Activated CD8-positive, alpha-beta T cell treated with anti-CD3 and anti-CD28 coated beads for 36 hours (primary cell): ENCODE results near the gene ADIPOR1. TPM values are rescaled to one million over a fixed set of nuclear protein-coding genes. Genes with fewer than 3 reads are reported as not detected.
A peak's percentile ranks its signal among the peaks of the same experiment; 100 is the strongest.

ENCODE experiments used
- ATAC-seq: fragments of 200-7000 bp; cut with Tn5 transposase; one replicate; pipeline ENCODE4 v1.10.0; 2021; ENCODE audit warnings: mild to moderate bottlenecking, moderate library complexity
- CTCF ChIA-PET: fragments of 350-600 bp; sonication (Branson Sonifier 250); formaldehyde crosslinking; loops from one replicate; lab custom pipeline; 2021; ENCODE audit warnings: antibody characterized with exemption; lab: Charles Lee
- POLR2A ChIA-PET: fragments of 350-600 bp; sonication (Branson Sonifier 250); formaldehyde crosslinking; loops from one replicate; lab custom pipeline; 2021; ENCODE audit warnings: antibody characterized with exemption; lab: Charles Lee
- DNase-seq: peaks from one replicate; pipeline ENCODE4 v3.0.0-alpha.2; 2020
- H3K27ac Mint-ChIP-seq: one replicate; pipeline ENCODE4 v1.8.0; 2021; ENCODE audit warnings: mild to moderate bottlenecking, mixed read lengths
- H3K27me3 Mint-ChIP-seq: one replicate; pipeline ENCODE4 v1.8.0; 2021; ENCODE audit warnings: mixed read lengths
- H3K36me3 Mint-ChIP-seq: one replicate; pipeline ENCODE4 v1.8.0; 2021; ENCODE audit warnings: low read depth, mixed read lengths
- H3K4me1 Mint-ChIP-seq: one replicate; pipeline ENCODE4 v1.8.0; 2021; ENCODE audit warnings: low read depth, mixed read lengths
- H3K4me3 Mint-ChIP-seq: one replicate; pipeline ENCODE4 v1.8.0; 2021; ENCODE audit warnings: mild to moderate bottlenecking, moderate library complexity, mixed read lengths
- H3K9me3 Mint-ChIP-seq: one replicate; pipeline ENCODE4 v1.8.0; 2021; ENCODE audit warnings: mixed read lengths
- intact Hi-C: fragments of 100-400 bp; cut with micrococcal nuclease; formaldehyde crosslinking; loops from one replicate; pipeline ENCODE4 v1.10.0; 2022
- total RNA-seq, 2 experiments: library from RNA; stranded (reverse); gene quantifications; one replicate each; pipeline ENCODE4 v1.2.3, GENCODE V29; 2021
- TF ChIP-seq, protein P1 (sequence below): fragments of 200-600 bp; IDR thresholded peaks from one replicate; pipeline ENCODE4 v1.8.0; 2022; ENCODE audit warnings: antibody characterized with exemption, mild to moderate bottlenecking

Gene ADIPOR1
- total RNA-seq, 2 experiments from 2014 or later = 64.8 to 67.0 TPM

- intact Hi-C loops = no loop called here
- no peak for ATAC-seq
- Mint-ChIP-seq H3K4me3 (no peak overlapping the region), H3K4me1 (peaks cover 17% of the 10 kb centered on the region), H3K36me3 (no peaks in the 10 kb centered on the region), H3K9me3 (no peaks in the 10 kb centered on the region), H3K27me3 (peaks cover 3% of the 10 kb centered on the region), H3K27ac (no peak overlapping the region)
- CTCF ChIA-PET = interaction anchor here (1.5 to 4.0 kb wide), 2 partner anchors 17 to 26 kb away, joined by 4 to 23 read pairs; no protein-coding TSS in a partner anchor
- TF ChIP-seq, protein P1, sequence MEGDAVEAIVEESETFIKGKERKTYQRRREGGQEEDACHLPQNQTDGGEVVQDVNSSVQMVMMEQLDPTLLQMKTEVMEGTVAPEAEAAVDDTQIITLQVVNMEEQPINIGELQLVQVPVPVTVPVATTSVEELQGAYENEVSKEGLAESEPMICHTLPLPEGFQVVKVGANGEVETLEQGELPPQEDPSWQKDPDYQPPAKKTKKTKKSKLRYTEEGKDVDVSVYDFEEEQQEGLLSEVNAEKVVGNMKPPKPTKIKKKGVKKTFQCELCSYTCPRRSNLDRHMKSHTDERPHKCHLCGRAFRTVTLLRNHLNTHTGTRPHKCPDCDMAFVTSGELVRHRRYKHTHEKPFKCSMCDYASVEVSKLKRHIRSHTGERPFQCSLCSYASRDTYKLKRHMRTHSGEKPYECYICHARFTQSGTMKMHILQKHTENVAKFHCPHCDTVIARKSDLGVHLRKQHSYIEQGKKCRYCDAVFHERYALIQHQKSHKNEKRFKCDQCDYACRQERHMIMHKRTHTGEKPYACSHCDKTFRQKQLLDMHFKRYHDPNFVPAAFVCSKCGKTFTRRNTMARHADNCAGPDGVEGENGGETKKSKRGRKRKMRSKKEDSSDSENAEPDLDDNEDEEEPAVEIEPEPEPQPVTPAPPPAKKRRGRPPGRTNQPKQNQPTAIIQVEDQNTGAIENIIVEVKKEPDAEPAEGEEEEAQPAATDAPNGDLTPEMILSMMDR = no peak
- POLR2A ChIA-PET = interaction anchor here (2.0 kb wide), 1 partner anchor 35 kb away, joined by 7 read pairs; the partner anchor contains the start of gene TMEM183A
- no peak for DNase-seq
Observed at GRCh38 chr1:202972046-202972445, 13.9 kb upstream of the ADIPOR1 start.

DNA sequence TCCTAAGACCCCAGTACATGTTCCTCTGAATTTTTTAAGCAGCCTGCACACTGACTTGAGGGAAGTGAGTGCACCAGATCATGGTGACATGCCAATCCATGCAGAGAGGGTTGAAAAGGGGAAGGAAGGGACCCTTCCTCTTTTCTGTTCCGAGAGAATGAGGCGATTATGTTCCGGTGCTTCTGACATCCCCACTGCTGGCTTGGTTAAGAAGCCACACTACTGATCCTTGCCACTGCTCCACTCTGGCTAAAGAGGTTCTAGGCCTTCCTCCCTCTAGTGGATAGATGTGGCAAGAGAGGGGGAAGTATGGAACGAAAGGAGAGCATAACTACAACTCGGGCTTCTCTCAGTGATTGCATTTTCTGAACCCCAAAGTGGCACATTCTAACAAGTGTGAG is 10.8 kb upstream of the ADIPOR1 start:
- CTCF ChIA-PET = interaction anchor here (0.9 to 1.8 kb wide), 5 partner anchors 9 to 54 kb away, joined by 3 to 13 read pairs (median 8); partner anchors contain the start of gene TMEM183A
- Mint-ChIP-seq H3K27ac (peak overlapping the region; percentile 8), H3K4me3 (no peak overlapping the region), H3K36me3 (no peaks in the 10 kb centered on the region), H3K9me3 (no peaks in the 10 kb centered on the region), H3K4me1 (peaks cover 27% of the 10 kb centered on the region), H3K27me3 (no peaks in the 10 kb centered on the region)
- peak; percentile 56 for ATAC-seq
- peak; percentile 56 for DNase-seq
- POLR2A ChIA-PET = interaction anchor here (0.8 kb wide), 1 partner anchor 42 kb away, joined by 3 read pairs; the partner anchor contains the start of gene KLHL12
- TF ChIP-seq, protein P1 = peak; percentile 49
- intact Hi-C loops = no loop called here

DNA sequence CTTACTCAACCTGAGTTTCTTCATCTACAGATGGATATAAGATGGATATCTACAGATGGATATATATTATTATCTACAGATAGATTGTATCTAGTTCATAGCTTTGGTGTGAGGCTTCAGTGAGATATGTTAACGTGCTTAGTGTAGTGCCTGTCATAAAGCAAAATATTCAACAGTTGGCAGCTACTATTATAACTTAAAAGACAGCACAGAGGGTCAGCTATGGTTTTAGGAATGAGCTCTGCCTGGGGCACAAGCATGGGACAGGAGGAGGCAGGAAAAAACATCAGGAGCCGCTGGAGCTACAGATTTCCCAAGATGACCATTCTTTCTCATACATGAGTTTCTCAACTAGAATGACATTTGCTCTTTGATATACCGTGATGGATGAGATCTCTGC is 10.2 kb upstream of the ADIPOR1 start:
- Mint-ChIP-seq H3K27ac (no peak overlapping the region), H3K36me3 (peaks cover 2% of the 10 kb centered on the region), H3K4me1 (peaks cover 27% of the 10 kb centered on the region), H3K27me3 (no peaks in the 10 kb centered on the region), H3K9me3 (no peaks in the 10 kb centered on the region), H3K4me3 (no peak overlapping the region)
- DNase-seq = no peak
- TF ChIP-seq, protein P1 = no peak
- ATAC-seq = no peak
- CTCF ChIA-PET = interaction anchor here (0.7 to 1.8 kb wide), 12 partner anchors 9 to 210 kb away, joined by 3 to 13 read pairs (median 4); partner anchors contain the start of gene TMEM183A
- intact Hi-C loops = no loop called here
- POLR2A ChIA-PET = interaction anchor here (0.6 to 2.6 kb wide), 7 partner anchors 13 to 168 kb away, joined by 3 to 13 read pairs (median 3); partner anchors contain the start of genes KLHL12 and TMEM183A

- H3K27me3 Mint-ChIP-seq = no peaks in the 10 kb centered on the region
- peak overlapping the region; percentile 91 for H3K27ac Mint-ChIP-seq
- H3K4me3 Mint-ChIP-seq = peak overlapping the region; percentile 86
- TF ChIP-seq, protein P1 = no peak
- H3K36me3 Mint-ChIP-seq = peaks cover 4% of the 10 kb centered on the region
- POLR2A ChIA-PET = interaction anchor here (0.6 to 2.6 kb wide), 8 partner anchors 12 to 168 kb away, joined by 3 to 13 read pairs (median 3); partner anchors contain the start of genes KLHL12 and TMEM183A
- CTCF ChIA-PET = interaction anchor here (0.7 to 1.8 kb wide), 12 partner anchors 10 to 209 kb away, joined by 3 to 13 read pairs (median 4); partner anchors contain the start of gene TMEM183A
- DNase-seq (peak; percentile 36), ATAC-seq (peak; percentile 5)
- intact Hi-C loops = no loop called here
- H3K9me3 Mint-ChIP-seq = no peaks in the 10 kb centered on the region
- peaks cover 27% of the 10 kb centered on the region for H3K4me1 Mint-ChIP-seq
Observed at GRCh38 chr1:202967684-202968281, 9.7 kb upstream of the ADIPOR1 start.
